GM06990 (cell line): ENCODE data around the gene RNF175.

ENCODE experiments used
- DNase-seq: peaks from one replicate; pipeline ENCODE4 v3.0.0-alpha.2; 2011; ENCODE audit not compliant: insufficient read length; ENCODE audit errors: extremely low read depth
- H3K27me3 ChIP-seq: replicated peaks from 2 replicates; pipeline ENCODE4 v1.6.0; 2011; ENCODE audit warnings: low read length; ENCODE audit not compliant: control insufficient read depth, insufficient read depth
- H3K36me3 ChIP-seq: 2 replicates; pipeline ENCODE4 v1.5.1; 2011; ENCODE audit warnings: low read length; ENCODE audit not compliant: control insufficient read depth, insufficient read depth
- H3K4me3 ChIP-seq: replicated peaks from 2 replicates; pipeline ENCODE4 v1.5.1; 2011; ENCODE audit warnings: low read depth, mild to moderate bottlenecking, control low read depth, low read length
- TF ChIP-seq, protein P1 (sequence below): IDR thresholded peaks from 2 replicates; pipeline ENCODE4 v1.5.1; 2011; ENCODE audit warnings: low read length, control low read depth, mild to moderate bottlenecking, inconsistent platforms; ENCODE audit not compliant: insufficient read depth, poor library complexity, severe bottlenecking

RNF175 gene

DNA sequence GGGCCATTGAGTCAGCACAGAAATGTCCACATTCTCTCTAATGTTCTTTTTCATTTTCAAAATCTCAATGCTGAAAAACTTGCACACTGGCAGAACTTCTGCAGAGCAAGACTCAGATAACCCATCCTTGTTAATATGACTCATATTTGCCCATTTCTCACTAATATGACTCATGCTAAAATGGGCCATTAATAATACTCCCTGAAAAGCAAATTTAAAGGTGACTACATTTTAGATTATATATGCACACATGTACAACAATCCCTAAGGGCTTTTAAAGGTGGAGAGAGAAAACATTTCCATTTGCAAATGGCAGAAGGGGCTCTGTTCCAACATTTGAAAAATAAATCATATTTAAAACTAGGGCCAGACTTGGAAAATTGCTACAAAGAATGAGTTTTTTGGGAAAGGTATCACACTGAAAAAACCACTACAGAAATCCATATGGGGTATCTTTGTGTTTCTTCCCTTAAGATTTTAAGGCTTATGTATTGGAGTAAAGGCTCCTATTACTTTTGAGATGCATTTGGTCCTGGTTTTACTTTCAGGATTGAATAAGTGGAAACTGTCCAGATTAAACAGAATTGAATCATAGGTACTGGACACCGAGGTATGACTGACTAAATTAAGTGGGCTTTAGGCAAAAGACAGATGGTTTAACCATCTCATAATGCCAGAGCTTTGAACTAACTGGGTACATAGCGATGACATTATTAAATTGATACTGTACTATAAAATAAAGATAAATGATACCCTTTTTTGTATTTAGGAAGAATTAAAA, 45.8 kb downstream of the RNF175 start:
- H3K4me3 ChIP-seq, result no peak overlapping the region
- TF ChIP-seq, protein P1, sequence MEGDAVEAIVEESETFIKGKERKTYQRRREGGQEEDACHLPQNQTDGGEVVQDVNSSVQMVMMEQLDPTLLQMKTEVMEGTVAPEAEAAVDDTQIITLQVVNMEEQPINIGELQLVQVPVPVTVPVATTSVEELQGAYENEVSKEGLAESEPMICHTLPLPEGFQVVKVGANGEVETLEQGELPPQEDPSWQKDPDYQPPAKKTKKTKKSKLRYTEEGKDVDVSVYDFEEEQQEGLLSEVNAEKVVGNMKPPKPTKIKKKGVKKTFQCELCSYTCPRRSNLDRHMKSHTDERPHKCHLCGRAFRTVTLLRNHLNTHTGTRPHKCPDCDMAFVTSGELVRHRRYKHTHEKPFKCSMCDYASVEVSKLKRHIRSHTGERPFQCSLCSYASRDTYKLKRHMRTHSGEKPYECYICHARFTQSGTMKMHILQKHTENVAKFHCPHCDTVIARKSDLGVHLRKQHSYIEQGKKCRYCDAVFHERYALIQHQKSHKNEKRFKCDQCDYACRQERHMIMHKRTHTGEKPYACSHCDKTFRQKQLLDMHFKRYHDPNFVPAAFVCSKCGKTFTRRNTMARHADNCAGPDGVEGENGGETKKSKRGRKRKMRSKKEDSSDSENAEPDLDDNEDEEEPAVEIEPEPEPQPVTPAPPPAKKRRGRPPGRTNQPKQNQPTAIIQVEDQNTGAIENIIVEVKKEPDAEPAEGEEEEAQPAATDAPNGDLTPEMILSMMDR, result no peak
- DNase-seq, result no peak
- no peaks in the 10 kb centered on the region for H3K27me3 ChIP-seq
- no peaks in the 10 kb centered on the region for H3K36me3 ChIP-seq

DNA sequence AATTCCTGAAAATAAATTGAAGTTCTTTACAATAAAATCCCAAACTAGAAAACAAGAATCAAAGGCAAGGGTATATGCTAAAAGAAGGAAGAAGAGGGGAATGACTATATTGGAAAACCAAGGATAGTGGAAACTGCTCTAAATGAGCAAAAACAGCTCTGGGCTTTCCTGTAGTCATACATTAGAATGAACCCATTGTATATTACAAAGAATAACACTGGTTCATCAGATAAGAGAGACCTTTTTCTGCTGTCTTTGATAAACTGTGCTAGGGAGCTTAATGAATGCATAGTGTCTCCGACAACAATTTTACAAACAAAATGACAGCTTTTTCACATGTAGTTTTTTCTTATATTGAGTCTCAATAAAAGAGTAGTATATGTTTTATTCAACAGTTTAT, 49.1 kb downstream of the RNF175 start:
- no peak for DNase-seq
- TF ChIP-seq, protein P1, result no peak
- Histone ChIP-seq H3K27me3 (no peaks in the 10 kb centered on the region), H3K36me3 (no peaks in the 10 kb centered on the region), H3K4me3 (no peak overlapping the region)

DNA sequence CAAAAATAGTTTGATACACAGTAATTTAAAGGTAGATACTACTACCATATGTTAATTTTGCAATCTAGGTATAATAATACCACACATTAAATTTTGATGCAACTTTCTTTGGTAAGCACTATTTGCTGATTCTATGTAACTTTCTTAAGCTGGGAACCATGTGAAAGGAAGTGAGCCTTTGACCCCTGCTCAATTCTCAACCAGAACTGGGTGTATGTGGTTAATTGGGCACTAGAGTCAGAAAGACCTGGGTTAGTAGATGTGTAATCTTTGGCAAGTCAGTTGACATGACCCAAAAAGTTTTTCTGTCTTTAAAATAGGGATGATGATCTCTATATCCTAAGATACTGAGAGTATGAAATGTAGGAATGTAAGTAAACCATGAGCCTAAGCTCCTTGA, 53.3 kb downstream of the RNF175 start:
- DNase-seq, result no peak
- TF ChIP-seq, protein P1, result no peak

DNA sequence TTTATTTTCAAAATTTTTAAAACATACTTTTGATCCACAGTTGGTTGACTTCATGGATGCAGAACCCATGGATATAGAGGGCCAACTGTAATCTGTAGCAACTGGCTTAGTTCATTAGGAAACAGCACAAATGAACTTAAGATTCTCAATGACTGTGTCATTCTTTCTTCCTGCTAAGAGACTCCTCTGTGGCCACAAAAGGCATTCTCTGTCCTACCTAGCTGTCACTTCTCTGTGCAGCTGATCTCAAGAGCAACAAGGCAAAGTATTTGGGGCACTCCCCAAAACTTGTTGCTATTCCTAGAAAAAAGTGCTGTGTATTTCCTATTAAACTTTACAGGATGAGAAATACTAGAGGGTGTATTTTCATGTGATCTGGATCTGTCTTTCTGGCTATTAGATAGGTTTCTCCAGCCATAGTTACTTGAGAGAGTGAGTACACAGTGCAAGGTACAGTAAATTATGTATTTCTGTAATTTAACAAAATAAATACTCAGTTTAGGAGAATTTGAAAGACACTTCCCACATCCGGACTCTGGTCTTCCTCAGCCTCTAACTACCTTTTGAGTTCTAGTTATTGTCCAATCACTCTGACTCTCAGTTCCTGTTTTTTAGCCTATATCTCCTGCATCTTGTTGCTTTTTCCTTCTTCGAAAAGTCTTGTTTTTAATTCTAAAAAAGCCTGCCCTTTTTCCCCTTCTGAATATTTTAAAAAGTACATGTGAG, 53.9 kb downstream of the RNF175 start:
- no peak for DNase-seq
- H3K36me3 ChIP-seq, result no peaks in the 10 kb centered on the region
- no peaks in the 10 kb centered on the region for H3K27me3 ChIP-seq
- no peak overlapping the region for H3K4me3 ChIP-seq
- TF ChIP-seq, protein P1, result no peak

More for the DNA sequence above, 53.3 kb downstream of the RNF175 start:
- H3K4me3 ChIP-seq, result no peak overlapping the region
- H3K36me3 ChIP-seq, result no peaks in the 10 kb centered on the region
- H3K27me3 ChIP-seq, result no peaks in the 10 kb centered on the region

DNA sequence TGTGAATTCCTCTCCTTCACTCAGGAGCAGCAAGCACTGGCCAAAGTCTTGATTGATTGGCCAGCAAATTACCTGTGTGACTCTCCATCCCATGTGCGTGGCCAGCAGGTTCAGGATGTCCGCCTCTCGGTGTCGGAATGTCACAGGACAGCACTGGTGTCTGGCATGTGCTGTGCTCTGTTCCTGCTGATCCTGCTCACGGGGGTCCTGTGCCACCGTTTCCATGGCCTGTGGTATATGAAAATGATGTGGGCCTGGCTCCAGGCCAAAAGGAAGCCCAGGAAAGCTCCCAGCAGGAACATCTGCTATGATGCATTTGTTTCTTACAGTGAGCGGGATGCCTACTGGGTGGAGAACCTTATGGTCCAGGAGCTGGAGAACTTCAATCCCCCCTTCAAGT, 55.3 kb downstream of the RNF175 start:
- no peak for DNase-seq

More for the DNA sequence above, 55.3 kb downstream of the RNF175 start:
- H3K27me3 ChIP-seq, result no peaks in the 10 kb centered on the region
- no peak overlapping the region for H3K4me3 ChIP-seq
- TF ChIP-seq, protein P1, result no peak
- H3K36me3 ChIP-seq, result no peaks in the 10 kb centered on the region
